HG03060 (cell line): ENCODE data around the gene TMEM167B.
"Not testable (repeated sequence)": the region's sequence is repeated elsewhere in the genome, so short reads cannot be mapped to it uniquely, and the experiment has no call there.

Experiments
- ATAC-seq: cut with Tn5 transposase; IDR thresholded peaks from one replicate; pipeline ENCODE4 v1.9.1; 2021; ENCODE audit warnings: low read depth, moderate number of reproducible peaks; ENCODE audit not compliant: unreplicated experiment

TMEM167B gene

DNA sequence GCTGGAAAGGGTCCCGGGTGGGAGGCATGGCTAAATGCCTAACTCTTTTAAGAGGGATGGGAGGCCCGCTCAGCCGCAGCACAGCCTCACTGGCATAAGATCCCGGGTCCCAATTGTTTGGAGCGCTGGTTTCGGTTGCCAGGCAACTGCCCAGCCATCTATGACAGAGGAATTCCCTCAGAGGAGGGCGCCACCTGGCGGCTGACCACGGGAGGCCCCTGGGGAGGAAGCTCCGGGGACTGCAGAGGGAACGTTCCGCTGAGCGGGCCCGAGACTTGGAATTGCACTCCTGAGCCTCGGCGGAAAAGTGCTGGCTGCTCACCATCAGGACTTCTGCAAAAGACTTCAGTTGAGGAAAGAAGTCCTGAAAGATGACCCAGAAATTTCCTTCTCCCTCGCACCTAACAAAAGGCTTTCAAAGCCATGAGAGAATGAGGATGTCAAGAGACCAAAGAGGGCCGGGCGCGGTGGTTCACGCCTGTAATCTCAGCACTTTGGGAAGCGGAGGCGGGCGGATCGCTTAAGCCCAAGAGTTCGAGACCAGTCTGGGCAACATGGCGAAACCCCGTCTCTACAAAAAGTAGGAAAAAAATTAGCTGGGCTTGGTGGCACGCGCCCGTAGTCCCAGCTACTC lies 22.2 kb downstream of the TMEM167B start:
- no peak for ATAC-seq

- no peak for ATAC-seq
Measured at GRCh38 chr1:109113590-109114341, 23.2 kb downstream of the TMEM167B start, which contains the start of gene ELAPOR1. ELAPOR1 (plus strand) TSS chr1:109114115; CDS start chr1:109114184, 69 bp downstream.

- no peak for ATAC-seq
Measured at GRCh38 chr1:109114342-109114674, 23.7 kb downstream of the TMEM167B start.

DNA sequence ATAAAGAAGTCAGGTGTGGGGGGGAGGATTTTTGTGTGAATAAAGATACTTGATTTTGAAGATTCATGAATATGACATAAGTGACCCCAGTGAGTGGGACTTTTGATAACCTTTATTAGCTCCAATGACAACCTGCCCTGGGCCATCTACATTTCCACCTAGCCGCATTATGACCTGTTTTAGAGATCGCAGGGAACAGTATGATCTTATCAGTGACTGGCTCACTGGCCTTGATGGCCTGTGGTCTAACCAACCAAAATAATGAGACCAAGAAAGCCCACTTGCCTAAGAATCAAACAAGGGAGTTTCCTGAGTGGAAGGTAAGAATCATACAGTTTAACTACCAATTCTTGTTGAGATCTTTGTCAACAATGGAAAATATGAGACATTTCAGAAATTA lies 25.1 kb downstream of the TMEM167B start:
- no peak for ATAC-seq

- no peak for ATAC-seq
Measured at GRCh38 chr1:109116286-109116685, 25.7 kb downstream of the TMEM167B start.

DNA sequence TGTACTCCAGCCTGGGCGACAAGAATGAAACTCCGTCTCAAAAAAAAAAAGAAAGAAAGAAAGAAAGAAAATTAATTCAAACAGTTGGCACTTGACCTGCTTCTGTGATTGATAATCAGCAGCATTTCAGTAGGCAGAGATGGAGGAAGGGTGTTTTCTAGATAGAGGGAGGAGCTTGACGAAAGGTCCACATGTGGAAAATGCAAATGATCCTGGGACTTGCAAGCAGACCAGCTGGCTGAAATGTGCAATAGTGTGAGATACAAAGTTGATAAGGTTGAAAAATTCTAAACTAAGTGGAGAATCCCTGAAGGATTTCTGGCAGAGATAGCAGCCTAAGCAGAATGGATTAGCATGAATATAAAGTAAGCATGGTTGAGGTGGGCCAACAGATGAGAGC lies 27.5 kb downstream of the TMEM167B start:
- no peak for ATAC-seq

- ATAC-seq: no peak
Measured at GRCh38 chr1:109120356-109120755, 29.8 kb downstream of the TMEM167B start.

- ATAC-seq: no peak
Measured at GRCh38 chr1:109131059-109131458, 40.5 kb downstream of the TMEM167B start.

- no peak for ATAC-seq
Measured at GRCh38 chr1:109131800-109132199, 41.2 kb downstream of the TMEM167B start.

GRCh38 chr1:109133002-109133706 lies 42.6 kb downstream of the TMEM167B start:
- ATAC-seq: no peak

- ATAC-seq: no peak
Measured at GRCh38 chr1:109133815-109134214, 43.3 kb downstream of the TMEM167B start.

GRCh38 chr1:109134423-109134822 lies 43.9 kb downstream of the TMEM167B start:
- no peak for ATAC-seq

DNA sequence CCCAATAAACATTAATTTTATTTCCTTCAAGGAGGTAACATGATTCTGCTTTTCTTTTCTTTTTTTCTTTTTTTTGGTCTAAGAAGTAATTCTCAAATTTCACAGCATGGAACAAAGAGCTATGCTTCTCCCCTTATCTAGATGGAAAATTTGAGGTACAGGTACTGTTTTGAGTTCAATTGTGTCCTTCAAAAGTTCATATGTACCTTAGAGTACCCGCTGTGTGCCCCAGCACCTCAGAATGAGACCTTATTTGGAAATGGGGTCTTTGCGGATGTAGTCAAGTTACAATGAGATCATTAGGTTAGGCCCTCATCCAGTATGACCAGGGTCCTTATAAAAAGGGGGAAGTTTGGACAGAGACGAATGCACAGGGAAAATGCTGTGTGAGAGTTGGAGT lies 45.4 kb downstream of the TMEM167B start:
- ATAC-seq: no peak

- no peak for ATAC-seq
Measured at GRCh38 chr1:109136766-109137165, 46.2 kb downstream of the TMEM167B start.

GRCh38 chr1:109137958-109138357 lies 47.4 kb downstream of the TMEM167B start:
- no peak for ATAC-seq

- ATAC-seq: no peak
Measured at GRCh38 chr1:109138358-109138757, 47.8 kb downstream of the TMEM167B start.

GRCh38 chr1:109140392-109140791 lies 49.8 kb downstream of the TMEM167B start:
- ATAC-seq: no peak

DNA sequence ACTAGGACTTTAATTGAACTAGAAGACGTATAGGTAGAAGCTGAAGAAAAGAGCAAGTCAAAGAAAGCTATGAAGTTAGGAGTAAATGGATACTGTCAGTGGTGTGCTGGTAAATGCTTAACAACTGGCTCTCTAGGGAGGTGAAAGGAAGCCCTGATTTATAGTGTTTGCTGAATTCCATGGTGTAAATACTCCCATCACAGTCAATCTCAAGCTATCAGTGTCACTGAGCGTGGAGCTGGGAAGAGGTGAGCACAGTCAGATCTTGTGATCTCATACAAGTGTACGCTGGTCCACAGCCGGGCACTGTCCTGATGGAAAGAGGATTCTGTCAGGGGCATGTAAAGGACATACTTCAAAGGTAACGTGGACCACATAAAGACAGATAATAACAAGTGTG lies 51.7 kb downstream of the TMEM167B start:
- no peak for ATAC-seq

- ATAC-seq: not testable (repeated sequence)
Measured at GRCh38 chr1:109142725-109143124, 52.2 kb downstream of the TMEM167B start.
